Erythroblast (primary cell): ENCODE results near the gene DOCK3.

Experiments
- GATA1 ChIP-seq: IDR thresholded peaks from 2 replicates; pipeline ENCODE4 v1.6.1; 2011; ENCODE audit warnings: low read depth, mild to moderate bottlenecking, control low read depth, low read length, moderate library complexity
- POLR2A ChIP-seq: IDR thresholded peaks from 2 replicates; pipeline ENCODE4 v1.6.1; 2011; ENCODE audit warnings: mild to moderate bottlenecking, low read length

DNA sequence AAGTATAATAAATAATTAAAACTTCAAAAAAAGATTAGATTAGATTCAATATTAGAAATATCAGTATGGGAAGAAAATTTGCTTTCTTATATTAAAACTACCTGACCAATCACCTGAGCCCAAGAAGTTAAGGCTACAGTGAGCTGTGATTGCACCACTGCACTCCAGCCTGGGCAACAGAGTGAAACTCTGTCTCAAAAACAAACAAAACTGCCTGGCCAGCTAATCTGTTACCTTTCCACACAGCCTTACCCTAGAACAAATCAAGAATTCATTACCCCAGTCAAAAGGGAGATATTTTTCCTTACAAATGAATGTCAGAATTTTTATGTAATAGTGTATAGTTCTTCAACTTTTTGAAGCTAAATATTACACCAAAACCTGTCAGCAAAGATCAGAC is 593.4 kb downstream of the DOCK3 start:
- TF ChIP-seq POLR2A (no peak), GATA1 (no peak)
